ENCODE data around the gene VWA8.

VWA8 gene

GRCh38 chr13:41611385-41611784 lies 349.5 kb downstream of the VWA8 start:
- no peak overlapping the region for H3K27ac ChIP-seq
- TF ChIP-seq CTCF (conservative IDR thresholded peaks at IDR 0.05) (no peak), ZFX (IDR thresholded peaks at IDR 0.05) (no peak)

- no peak overlapping the region for H3K27ac ChIP-seq
- no peak for TF ChIP-seq ZFX (IDR thresholded peaks at IDR 0.05)
- no peak for TF ChIP-seq CTCF (conservative IDR thresholded peaks at IDR 0.05)
These were observed 350.5 kb downstream of the VWA8 start for GRCh38 chr13:41610404-41610803.

- TF ChIP-seq ZFX (IDR thresholded peaks at IDR 0.05): no peak
- no peak for TF ChIP-seq CTCF (conservative IDR thresholded peaks at IDR 0.05)
- no peak overlapping the region for H3K27ac ChIP-seq
These were observed 351.1 kb downstream of the VWA8 start for GRCh38 chr13:41609828-41610227.

GRCh38 chr13:41608839-41609177 lies 352.1 kb downstream of the VWA8 start:
- H3K27ac ChIP-seq: no peak overlapping the region
- TF ChIP-seq ZFX (IDR thresholded peaks at IDR 0.05) (no peak), CTCF (conservative IDR thresholded peaks at IDR 0.05) (no peak)

GRCh38 chr13:41608111-41608838 lies 352.6 kb downstream of the VWA8 start:
- TF ChIP-seq ZFX (IDR thresholded peaks at IDR 0.05): no peak
- TF ChIP-seq CTCF (conservative IDR thresholded peaks at IDR 0.05): no peak
- no peak overlapping the region for H3K27ac ChIP-seq

- H3K27ac ChIP-seq: no peak overlapping the region
- TF ChIP-seq CTCF (conservative IDR thresholded peaks at IDR 0.05) (no peak), ZFX (IDR thresholded peaks at IDR 0.05) (no peak)
These were observed 354.3 kb downstream of the VWA8 start for GRCh38 chr13:41606646-41607045.

GRCh38 chr13:41605319-41606285 lies 355.3 kb downstream of the VWA8 start:
- TF ChIP-seq CTCF (conservative IDR thresholded peaks at IDR 0.05): no peak
- TF ChIP-seq ZFX (IDR thresholded peaks at IDR 0.05): no peak

More at GRCh38 chr13:41605319-41606285, 355.3 kb downstream of the VWA8 start:
- no peak overlapping the region for H3K27ac ChIP-seq

Data from C4-2B (cell line).